ENCODE results near the gene POMP. TPM values are rescaled to one million over a fixed set of nuclear protein-coding genes. Genes with fewer than 3 reads are reported as not detected.
"Not testable (repeated sequence)": the region's sequence is repeated elsewhere in the genome, so short reads cannot be mapped to it uniquely, and the experiment has no call there.

The POMP gene
- total RNA-seq, 2 donors from 2014 or later = 70.8 to 73.3 TPM

GRCh38 chr13:28683169-28683568 lies 24.2 kb downstream of the POMP start:
- not testable (repeated sequence) for H3K27me3 Mint-ChIP-seq (ENCODE audit: low read depth); H3K27ac Mint-ChIP-seq; H3K4me3 Mint-ChIP-seq; H3K9me3 Mint-ChIP-seq; ATAC-seq (replicated peaks in 1 of 2); H3K36me3 Mint-ChIP-seq (ENCODE audit: insufficient read depth in 2 of 2); H3K4me1 Mint-ChIP-seq (ENCODE audit: low read depth); DNase-seq

GRCh38 chr13:28684257-28684656 lies 25.3 kb downstream of the POMP start:
- DNase-seq (no peak), ATAC-seq (replicated peaks in 1 of 2) (peak; percentile 32 to 41)
- H3K4me1 Mint-ChIP-seq (ENCODE audit: low read depth) = no peaks in the 10 kb centered on the region
- peaks cover 0 to under 1% of the 10 kb centered on the region in 2 donors for H3K36me3 Mint-ChIP-seq (ENCODE audit: insufficient read depth in 2 of 2)
- no peak overlapping the region for H3K4me3 Mint-ChIP-seq
- H3K9me3 Mint-ChIP-seq = peaks cover 3 to 6% of the 10 kb centered on the region in 2 donors
- H3K27ac Mint-ChIP-seq = no peak overlapping the region
- no peaks in the 10 kb centered on the region for H3K27me3 Mint-ChIP-seq (ENCODE audit: low read depth)

GRCh38 chr13:28685114-28685513 lies 26.2 kb downstream of the POMP start:
- DNase-seq (no peak), ATAC-seq (replicated peaks in 1 of 2) (peak; percentile 32)
- H3K9me3 Mint-ChIP-seq = peaks cover 7 to 11% of the 10 kb centered on the region in 2 donors
- no peaks in the 10 kb centered on the region for H3K4me1 Mint-ChIP-seq (ENCODE audit: low read depth)
- peaks cover 0 to 3% of the 10 kb centered on the region in 2 donors for H3K36me3 Mint-ChIP-seq (ENCODE audit: insufficient read depth in 2 of 2)
- H3K27ac Mint-ChIP-seq = no peak overlapping the region
- no peak overlapping the region for H3K4me3 Mint-ChIP-seq
- no peaks in the 10 kb centered on the region for H3K27me3 Mint-ChIP-seq (ENCODE audit: low read depth)

GRCh38 chr13:28685892-28686291 lies 27.0 kb downstream of the POMP start:
- no peaks in the 10 kb centered on the region for H3K4me1 Mint-ChIP-seq (ENCODE audit: low read depth)
- no peak for DNase-seq
- no peak overlapping the region for H3K27ac Mint-ChIP-seq
- H3K4me3 Mint-ChIP-seq = no peak overlapping the region
- ATAC-seq (replicated peaks in 1 of 2) = no peak
- H3K27me3 Mint-ChIP-seq (ENCODE audit: low read depth) = no peaks in the 10 kb centered on the region
- H3K36me3 Mint-ChIP-seq (ENCODE audit: insufficient read depth in 2 of 2) = peaks cover 0 to 3% of the 10 kb centered on the region in 2 donors
- H3K9me3 Mint-ChIP-seq = peaks cover 8 to 12% of the 10 kb centered on the region in 2 donors

GRCh38 chr13:28693605-28694491 lies 34.9 kb downstream of the POMP start:
- H3K4me1 Mint-ChIP-seq (ENCODE audit: low read depth); ATAC-seq (replicated peaks in 1 of 2); H3K27me3 Mint-ChIP-seq (ENCODE audit: low read depth); H3K4me3 Mint-ChIP-seq; H3K27ac Mint-ChIP-seq; DNase-seq: not testable (repeated sequence)
- H3K36me3 Mint-ChIP-seq (ENCODE audit: insufficient read depth in 2 of 2) = peaks cover 7 to 11% of the 10 kb centered on the region in 2 donors
- H3K9me3 Mint-ChIP-seq = peaks cover 15% of the 10 kb centered on the region in 2 donors

- no peaks in the 10 kb centered on the region for H3K27me3 Mint-ChIP-seq (ENCODE audit: low read depth)
- no peak for DNase-seq
- no peak overlapping the region for H3K27ac Mint-ChIP-seq
- peaks cover 6 to 11% of the 10 kb centered on the region in 2 donors for H3K36me3 Mint-ChIP-seq (ENCODE audit: insufficient read depth in 2 of 2)
- no peaks in the 10 kb centered on the region for H3K4me1 Mint-ChIP-seq (ENCODE audit: low read depth)
- no peak for ATAC-seq (replicated peaks in 1 of 2)
- H3K9me3 Mint-ChIP-seq = peaks cover 2 to 3% of the 10 kb centered on the region in 2 donors
- no peak overlapping the region for H3K4me3 Mint-ChIP-seq
Observed at GRCh38 chr13:28697441-28697840, 38.5 kb downstream of the POMP start.

GRCh38 chr13:28699246-28699645 lies 40.3 kb downstream of the POMP start:
- DNase-seq = no peak
- Mint-ChIP-seq H3K9me3 (no peaks in the 10 kb centered on the region), H3K27me3 (ENCODE audit: low read depth) (no peaks in the 10 kb centered on the region), H3K4me3 (no peak overlapping the region), H3K27ac (no peak overlapping the region), H3K36me3 (ENCODE audit: insufficient read depth in 2 of 2) (peaks cover 4 to 9% of the 10 kb centered on the region in 2 donors), H3K4me1 (ENCODE audit: low read depth) (no peaks in the 10 kb centered on the region)
- ATAC-seq (replicated peaks in 1 of 2) = no peak

- Mint-ChIP-seq H3K27me3 (ENCODE audit: low read depth) (no peaks in the 10 kb centered on the region), H3K9me3 (no peaks in the 10 kb centered on the region), H3K4me3 (no peak overlapping the region), H3K4me1 (ENCODE audit: low read depth) (peaks cover 13% of the 10 kb centered on the region), H3K36me3 (ENCODE audit: insufficient read depth in 2 of 2) (peaks cover 4 to 7% of the 10 kb centered on the region in 2 donors), H3K27ac (no peak overlapping the region)
- ATAC-seq (replicated peaks in 1 of 2) (no peak), DNase-seq (no peak)
Observed at GRCh38 chr13:28704282-28704681, 45.4 kb downstream of the POMP start.

- Mint-ChIP-seq H3K9me3 (no peaks in the 10 kb centered on the region), H3K4me3 (no peak overlapping the region), H3K4me1 (ENCODE audit: low read depth) (peaks cover 13% of the 10 kb centered on the region), H3K27me3 (ENCODE audit: low read depth) (no peaks in the 10 kb centered on the region), H3K36me3 (ENCODE audit: insufficient read depth in 2 of 2) (peaks cover 4% of the 10 kb centered on the region in 2 donors), H3K27ac (no peak overlapping the region)
- DNase-seq (no peak), ATAC-seq (replicated peaks in 1 of 2) (no peak)
Observed at GRCh38 chr13:28704919-28705318, 46.0 kb downstream of the POMP start.

- H3K4me1 Mint-ChIP-seq (ENCODE audit: low read depth) = peaks cover 13% of the 10 kb centered on the region
- no peaks in the 10 kb centered on the region for H3K9me3 Mint-ChIP-seq
- H3K27me3 Mint-ChIP-seq (ENCODE audit: low read depth) = no peaks in the 10 kb centered on the region
- H3K27ac Mint-ChIP-seq = no peak overlapping the region
- no peak overlapping the region for H3K4me3 Mint-ChIP-seq
- ATAC-seq (replicated peaks in 1 of 2) = no peak
- no peaks in the 10 kb centered on the region for H3K36me3 Mint-ChIP-seq (ENCODE audit: insufficient read depth in 2 of 2)
- no peak for DNase-seq
Observed at GRCh38 chr13:28705461-28706083, 46.6 kb downstream of the POMP start.

- DNase-seq = peak; percentile 22 to 30
- H3K9me3 Mint-ChIP-seq = no peaks in the 10 kb centered on the region
- H3K36me3 Mint-ChIP-seq (ENCODE audit: insufficient read depth in 2 of 2) = no peaks in the 10 kb centered on the region
- peaks cover 13% of the 10 kb centered on the region for H3K4me1 Mint-ChIP-seq (ENCODE audit: low read depth)
- ATAC-seq (replicated peaks in 1 of 2) = peak; percentile 96 to 98
- no peaks in the 10 kb centered on the region for H3K27me3 Mint-ChIP-seq (ENCODE audit: low read depth)
- H3K27ac Mint-ChIP-seq = no peak overlapping the region
- H3K4me3 Mint-ChIP-seq = peak overlapping the region in 1 of 2 donors; percentile 14
Observed at GRCh38 chr13:28707629-28708427, 48.9 kb downstream of the POMP start.

- no peak overlapping the region for H3K27ac Mint-ChIP-seq
- H3K4me3 Mint-ChIP-seq = no peak overlapping the region
- ATAC-seq (replicated peaks in 1 of 2) = no peak
- no peak for DNase-seq
- H3K36me3 Mint-ChIP-seq (ENCODE audit: insufficient read depth in 2 of 2) = no peaks in the 10 kb centered on the region
- peaks cover 13% of the 10 kb centered on the region for H3K4me1 Mint-ChIP-seq (ENCODE audit: low read depth)
- no peaks in the 10 kb centered on the region for H3K9me3 Mint-ChIP-seq
- H3K27me3 Mint-ChIP-seq (ENCODE audit: low read depth) = no peaks in the 10 kb centered on the region
Observed at GRCh38 chr13:28710161-28710560, 51.2 kb downstream of the POMP start.

- ATAC-seq (replicated peaks in 1 of 2) (no peak), DNase-seq (no peak)
- no peaks in the 10 kb centered on the region for H3K36me3 Mint-ChIP-seq (ENCODE audit: insufficient read depth in 2 of 2)
- no peaks in the 10 kb centered on the region for H3K9me3 Mint-ChIP-seq
- H3K4me3 Mint-ChIP-seq = no peak overlapping the region
- peaks cover 25% of the 10 kb centered on the region for H3K4me1 Mint-ChIP-seq (ENCODE audit: low read depth)
- no peaks in the 10 kb centered on the region for H3K27me3 Mint-ChIP-seq (ENCODE audit: low read depth)
- no peak overlapping the region for H3K27ac Mint-ChIP-seq
Observed at GRCh38 chr13:28714651-28715050, 55.7 kb downstream of the POMP start.

All from activated T-cell treated with anti-CD3 and anti-CD28 coated beads, Interleukin-2, amount 50 U/mL, for 72 hours (primary cell).